IMR-90 (cell line): ENCODE results near the gene NDUFAF2. TPM values are rescaled to one million over a fixed set of nuclear protein-coding genes. Genes with fewer than 3 reads are reported as not detected.

Experiments used
- ATAC-seq: fragments of 200-7000 bp; cut with Tn5 transposase; 2 replicates; pipeline ENCODE4 v1.9.1; 2020; ENCODE audit warnings: low read depth, mild to moderate bottlenecking, moderate library complexity
- BruUV-seq: library from RNA; stranded (reverse); fragments of 400-500 nt; replicated peaks from 2 replicates; lab custom pipeline; 2021; lab: Mats Ljungman, UMichigan
- CTCF ChIA-PET: fragments of 300-600 bp; formaldehyde crosslinking; extraction: SDS; loops from one replicate; lab custom pipeline; 2021; ENCODE audit warnings: antibody characterized with exemption; lab: Yijun Ruan, JAX
- POLR2A ChIA-PET: fragments of 300-600 bp; sonication (Branson Sonifier 250); formaldehyde crosslinking; loops from one replicate; lab custom pipeline; 2022; ENCODE audit warnings: antibody characterized with exemption; ENCODE audit not compliant: unreplicated experiment; lab: Charles Lee
- DNase-seq: peaks from one replicate; pipeline ENCODE4 v3.0.0; 2013
- H2AFZ ChIP-seq: replicated peaks from 2 replicates; pipeline ENCODE3; 2013; ENCODE audit warnings: low read length, mild to moderate bottlenecking; ENCODE audit not compliant: poor library complexity
- H2AK5ac ChIP-seq: 2 replicates; pipeline ENCODE4 v1.6.1; 2013; ENCODE audit warnings: low read depth, low read length, inconsistent platforms
- H2AK9ac ChIP-seq: replicated peaks from 2 replicates; pipeline ENCODE3; 2013; ENCODE audit warnings: mild to moderate bottlenecking, low read depth, low read length, moderate library complexity; ENCODE audit not compliant: poor library complexity
- H2BK120ac ChIP-seq: 2 replicates; pipeline ENCODE4 v1.6.1; 2013; ENCODE audit warnings: low read depth, low read length, inconsistent platforms
- H2BK15ac ChIP-seq: 3 replicates; pipeline ENCODE4 v1.6.1; 2013; ENCODE audit warnings: low read depth, low read length, inconsistent platforms
- H2BK20ac ChIP-seq: 2 replicates; pipeline ENCODE4 v1.6.1; 2013; ENCODE audit warnings: low read depth, mild to moderate bottlenecking, inconsistent platforms, low read length, moderate library complexity
- H2BK5ac ChIP-seq: 2 replicates; pipeline ENCODE4 v1.6.1; 2013; ENCODE audit warnings: mild to moderate bottlenecking, low read depth, low read length, inconsistent platforms; ENCODE audit not compliant: poor library complexity, severe bottlenecking
- H3K14ac ChIP-seq: replicated peaks from 2 replicates; pipeline ENCODE4 v1.6.1; 2013; ENCODE audit warnings: low read depth, low read length, inconsistent platforms
- H3K18ac ChIP-seq: 2 replicates; pipeline ENCODE4 v1.6.1; 2013; ENCODE audit warnings: low read depth, low read length, control low read depth
- H3K23ac ChIP-seq: 2 replicates; pipeline ENCODE4 v1.6.1; 2013; ENCODE audit warnings: low read depth, low read length, inconsistent platforms
- H3K27ac ChIP-seq: 2 replicates; pipeline ENCODE4 v1.5.1; 2013; ENCODE audit warnings: mild to moderate bottlenecking, control low read depth, low read length; ENCODE audit not compliant: insufficient read depth
- H3K27me3 ChIP-seq: 2 replicates; pipeline ENCODE4 v1.6.1; 2013; ENCODE audit warnings: low read length; ENCODE audit not compliant: control insufficient read depth, insufficient read depth
- H3K36me3 ChIP-seq: 2 replicates; pipeline ENCODE4 v1.6.1; 2013; ENCODE audit warnings: low read length, mixed read lengths; ENCODE audit not compliant: control insufficient read depth, insufficient read depth
- H3K4ac ChIP-seq: 2 replicates; pipeline ENCODE4 v1.6.1; 2013; ENCODE audit warnings: low read depth, low read length, inconsistent platforms
- H3K4me1 ChIP-seq: 2 replicates; pipeline ENCODE4 v1.6.1; 2013; ENCODE audit warnings: low read length, mixed read lengths; ENCODE audit not compliant: control insufficient read depth, insufficient read depth
- H3K4me2 ChIP-seq: 2 replicates; pipeline ENCODE4 v1.6.1; 2013; ENCODE audit warnings: low read depth, mild to moderate bottlenecking, control low read depth, low read length, moderate library complexity
- H3K4me3 ChIP-seq: 2 replicates; pipeline ENCODE4 v1.5.1; 2013; ENCODE audit warnings: low read depth, mild to moderate bottlenecking, control low read depth, low read length, moderate library complexity; ENCODE audit not compliant: insufficient read depth
- H3K56ac ChIP-seq: 2 replicates; pipeline ENCODE4 v1.6.1; 2013; ENCODE audit warnings: low read length, inconsistent platforms; ENCODE audit not compliant: insufficient read depth; ENCODE audit errors: extremely low read depth
- H3K79me1 ChIP-seq, 2 experiments: 2 replicates each; pipeline ENCODE4 v1.6.1; 2013; ENCODE audit warnings: low read length in 2 of 2, inconsistent platforms in 1 of 2, low read depth in 1 of 2
- H3K9ac ChIP-seq: 2 replicates; pipeline ENCODE4 v1.6.1; 2013; ENCODE audit warnings: low read depth, low read length, control low read depth
- H3K9me1 ChIP-seq: 2 replicates; pipeline ENCODE4 v1.6.1; 2013; ENCODE audit warnings: low read length, inconsistent platforms; ENCODE audit not compliant: insufficient read depth
- H3K9me3 ChIP-seq: 2 replicates; pipeline ENCODE4 v1.6.1; 2013; ENCODE audit warnings: low read length; ENCODE audit not compliant: control insufficient read depth, insufficient read depth
- H4K20me1 ChIP-seq: 2 replicates; pipeline ENCODE4 v1.6.1; 2013; ENCODE audit warnings: low read length, inconsistent platforms; ENCODE audit not compliant: insufficient read depth
- H4K5ac ChIP-seq: 2 replicates; pipeline ENCODE4 v1.6.1; 2013; ENCODE audit warnings: mild to moderate bottlenecking, low read depth, low read length, control low read depth
- H4K8ac ChIP-seq, 2 experiments: 2 replicates each; pipeline ENCODE4 v1.6.1; 2013; ENCODE audit warnings: low read depth in 2 of 2, low read length in 2 of 2, control low read depth in 1 of 2, inconsistent platforms in 1 of 2
- H4K91ac ChIP-seq: 2 replicates; pipeline ENCODE4 v1.6.1; 2013; ENCODE audit warnings: low read depth, low read length, inconsistent platforms; ENCODE audit not compliant: insufficient read depth
- CEBPB ChIP-seq: IDR thresholded peaks from 2 replicates; pipeline ENCODE4 v1.6.1; 2012; ENCODE audit warnings: low read depth, low read length, improper control_type of control experiment
- MAFK ChIP-seq: IDR thresholded peaks from 2 replicates; pipeline ENCODE4 v1.6.1; 2012; ENCODE audit warnings: low read depth, low read length, improper control_type of control experiment
- MAZ ChIP-seq: IDR thresholded peaks from 2 replicates; pipeline ENCODE4 v1.6.1; 2012; ENCODE audit warnings: low read depth, mild to moderate bottlenecking, low read length, improper control_type of control experiment, moderate library complexity, borderline replicate concordance
- MXI1 ChIP-seq: IDR thresholded peaks from 2 replicates; pipeline ENCODE4 v1.6.1; 2012; ENCODE audit warnings: low read depth, mild to moderate bottlenecking, low read length, moderate library complexity, borderline replicate concordance
- NFE2L2 ChIP-seq: fragments of 150-350 bp; IDR thresholded peaks from 2 replicates; pipeline ENCODE4 v1.6.1; 2016; ENCODE audit warnings: low read depth, mild to moderate bottlenecking, low read length
- RCOR1 ChIP-seq: IDR thresholded peaks from 2 replicates; pipeline ENCODE4 v1.6.1; 2012; ENCODE audit warnings: mild to moderate bottlenecking, low read length, improper control_type of control experiment; ENCODE audit not compliant: insufficient replicate concordance
- RFX5 ChIP-seq: IDR thresholded peaks from 2 replicates; pipeline ENCODE4 v1.8.0; 2012; ENCODE audit warnings: low read depth, mild to moderate bottlenecking, low read length, moderate library complexity
- WGBS, 2 experiments: methylation state at CpG; one replicate each; pipeline versions ENCODE4 v1.1.5 to v1.1.7; 2013; ENCODE audit warnings: missing lambda C conversion rate in 2 of 2; ENCODE audit not compliant: insufficient read length in 1 of 2; ENCODE audit errors: extremely low coverage in 2 of 2; 5-methylcytosine and 5-hydroxymethylcytosine counted together
- dilution Hi-C: fragments of 300-500 bp; cut with HindIII; formaldehyde crosslinking; loops from one replicate; pipeline ENCODE4 v1.14.3; 2018; ENCODE audit warnings: low sequenced_read_pairs; ENCODE audit not compliant: unreplicated experiment
- in situ Hi-C: fragments of 300-500 bp; cut with MboI; formaldehyde crosslinking; loops from 3 replicates; pipeline ENCODE4 v1.14.3; 2019; ENCODE audit warnings: low sequenced_read_pairs, inconsistent platforms, mixed read lengths
- intact Hi-C: fragments of 100-400 bp; cut with micrococcal nuclease; formaldehyde crosslinking; loops from 2 replicates; pipeline ENCODE4 v1.10.0; 2022
- polyA plus RNA-seq, 3 experiments: library from polyadenylated mRNA; depleted of rRNA; stranded (reverse); fragments of >200 nt; gene quantifications; 2 replicates each; pipeline ENCODE4 v1.2.3, GENCODE V29; 2012; ENCODE audit warnings: low replicate concordance in 1 of 3
- total RNA-seq: library from RNA; depleted of rRNA; stranded (reverse); fragments of >200 nt; gene quantifications from 2 replicates; pipeline ENCODE4 v1.2.3, GENCODE V29; 2012

NDUFAF2 gene
- total and polyA plus RNA-seq, 2 of the 4 experiments (the other 2 are of a cell fraction), result 11.8 to 24.7 TPM

DNA sequence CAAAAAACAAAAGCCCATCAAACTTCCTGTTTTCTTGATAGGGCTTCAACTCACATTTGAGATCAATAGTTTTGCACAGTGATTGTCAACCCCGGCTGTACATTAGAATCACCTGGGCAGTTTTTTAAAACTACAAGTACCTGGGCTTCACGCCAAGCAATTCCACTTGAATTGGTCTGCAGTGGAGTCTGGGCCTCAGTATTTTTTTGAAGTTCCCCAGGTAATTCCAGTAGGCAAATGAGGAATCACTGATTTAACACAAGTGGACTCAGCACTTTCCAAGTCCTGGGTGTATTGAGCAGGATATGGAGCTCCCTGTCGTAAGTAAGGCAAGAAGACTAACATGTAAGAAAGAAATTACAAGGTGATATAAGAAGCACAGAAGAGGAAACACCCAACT, 232.1 kb downstream of the NDUFAF2 start:
- no TSS peak for BruUV-seq
- intact Hi-C loops, result no loop called here
- POLR2A ChIA-PET, result no interaction called here

More for the DNA sequence above, 232.1 kb downstream of the NDUFAF2 start:
- no peak overlapping the region for H4K8ac ChIP-seq
- H3K4ac ChIP-seq, result no peak overlapping the region
- no peak overlapping the region for H2BK120ac ChIP-seq
- H3K36me3 ChIP-seq, result no peaks in the 10 kb centered on the region
- no peak overlapping the region for H3K4me3 ChIP-seq
- no peak overlapping the region for H4K5ac ChIP-seq
- no peaks in the 10 kb centered on the region for H3K9me3 ChIP-seq
- no peak; the same call in 1 of the 2 replicates for ATAC-seq
- no peak overlapping the region for H3K56ac ChIP-seq
- H3K79me1 ChIP-seq, result no peaks in the 10 kb centered on the region
- in situ Hi-C loops (no loop called here), dilution Hi-C loops (no loop called here)
- H3K27ac ChIP-seq, result no peak overlapping the region
- no peak for TF ChIP-seq MAFK
- no peak for TF ChIP-seq MAZ
- no peak for TF ChIP-seq CEBPB
- TF ChIP-seq RFX5, result no peak
- TF ChIP-seq NFE2L2, result no peak
- TF ChIP-seq MXI1, result no peak
- no peak for TF ChIP-seq RCOR1
- no peak overlapping the region for H2BK15ac ChIP-seq
- H2AK5ac ChIP-seq, result no peak overlapping the region
- no peak overlapping the region for H3K14ac ChIP-seq
- H3K4me2 ChIP-seq, result no peak overlapping the region
- H4K20me1 ChIP-seq, result no peaks in the 10 kb centered on the region
- no peak overlapping the region for H3K23ac ChIP-seq
- no peak overlapping the region for H2AK9ac ChIP-seq
- CTCF ChIA-PET, result interaction anchor here (0.7 kb wide), 1 partner anchor 527 kb away, joined by 3 read pairs; no protein-coding TSS in a partner anchor
- no peak overlapping the region; the same call in 1 of the 2 replicates for H3K9ac ChIP-seq
- no peak overlapping the region for H4K91ac ChIP-seq
- H3K4me1 ChIP-seq, result peaks cover 7% of the 10 kb centered on the region; the same call in 1 of the 2 replicates
- H3K27me3 ChIP-seq, result no peaks in the 10 kb centered on the region
- no peak overlapping the region for H2AFZ ChIP-seq
- H3K18ac ChIP-seq, result no peak overlapping the region; the same call in 1 of the 2 replicates
- H2BK20ac ChIP-seq, result no peak overlapping the region
- H3K9me1 ChIP-seq, result no peaks in the 10 kb centered on the region
- DNase-seq, result no peak
- 100% methylated on average over 1 of the region's 3 CpGs; no CpG with 5 or more reads in 1 of the 2 experiments for WGBS, 2 experiments
- H2BK5ac ChIP-seq, result no peak overlapping the region
